Mammary epithelial cell (primary cell): ENCODE results near the gene RAB7A.

Source experiments
- CTCF ChIP-seq, 2 donors: IDR thresholded peaks in 1 of 2; conservative IDR thresholded peaks in 1 of 2; 2 replicates each; pipeline ENCODE4 v1.5.1; 2011 to 2012; ENCODE audit warnings: inconsistent platforms in 2 of 2, low read length in 2 of 2, mild to moderate bottlenecking in 2 of 2, control low read depth in 1 of 2, low read depth in 1 of 2; ENCODE audit not compliant: insufficient read depth in 1 of 2; ENCODE audit errors: extremely low read depth in 1 of 2
- EZH2 ChIP-seq: IDR thresholded peaks from 2 replicates; pipeline ENCODE4 v1.6.1; 2012; ENCODE audit warnings: low read length, inconsistent platforms, borderline replicate concordance

- TF ChIP-seq CTCF (conservative IDR thresholded peaks at IDR 0.05 in 1 of 2, IDR thresholded peaks at IDR 0.05 in 1 of 2; ENCODE audit: extremely low read depth in 1 of 2, insufficient read depth in 1 of 2, low read depth in 1 of 2, low read length in 2 of 2) (no peak), EZH2 (no peak)
These were observed 39.5 kb upstream of the RAB7A start for GRCh38 chr3:128686465-128686864.
